GM12878 (cell line): Measurements from ENCODE around the gene SPDYE4. TPM values are rescaled to one million over a fixed set of nuclear protein-coding genes. Genes with fewer than 3 reads are reported as not detected.
A peak's percentile ranks its signal among the peaks of the same experiment; 100 is the strongest.

ENCODE experiments used
- ATAC-seq: fragments of 200-7000 bp; cut with Tn5 transposase; 3 replicates; pipeline ENCODE4 v1.9.1; 2020; ENCODE audit warnings: mild to moderate bottlenecking, moderate library complexity
- BruUV-seq: library from RNA; stranded (reverse); fragments of 400-500 nt; replicated peaks from 2 replicates; lab custom pipeline; 2021; lab: Mats Ljungman, UMichigan
- CTCF ChIA-PET: fragments of 300-600 bp; sonication (Branson Sonifier 250); formaldehyde crosslinking; extraction: SDS; loops from one replicate; lab custom pipeline; 2021; ENCODE audit warnings: inconsistent platforms; lab: Yijun Ruan, JAX
- POLR2A ChIA-PET: fragments of 350-600 bp; formaldehyde crosslinking; extraction: SDS; loops from one replicate; lab custom pipeline; 2021; ENCODE audit warnings: inconsistent platforms; lab: Charles Lee
- RAD21 ChIA-PET: fragments of 300-600 bp; sonication (Branson Sonifier 250); formaldehyde crosslinking; loops from one replicate; lab custom pipeline; 2023; ENCODE audit warnings: antibody characterized with exemption; ENCODE audit not compliant: unreplicated experiment; lab: Charles Lee
- SMC1A ChIA-PET: fragments of 300-600 bp; sonication (Branson Sonifier 250); formaldehyde crosslinking; loops from one replicate; lab custom pipeline; 2023; ENCODE audit not compliant: unreplicated experiment, uncharacterized antibody; lab: Charles Lee
- DNase-seq: peaks from one replicate; pipeline ENCODE4 v3.0.0-alpha.2; 2011; ENCODE audit warnings: low read depth, low spot score
- FAIRE-seq: peaks from 3 replicates; lab custom pipeline; 2011; peaks lifted over from hg19 to GRCh38; lab: Jason Lieb, UNC
- H2AFZ ChIP-seq: 2 replicates; pipeline ENCODE4 v1.6.0; 2011; ENCODE audit warnings: low read depth, low read length, control low read depth; ENCODE audit not compliant: control insufficient read depth
- H3K27ac ChIP-seq: 2 replicates; pipeline ENCODE4 v1.5.1; 2011; ENCODE audit warnings: control low read depth; ENCODE audit not compliant: control insufficient read depth, insufficient read depth
- H3K27me3 ChIP-seq, 2 experiments: replicated peaks in 1 of 2; 2 replicates each; pipeline versions ENCODE4 v1.6.0 to v1.6.1; 2011; ENCODE audit warnings: low read length in 1 of 2; ENCODE audit not compliant: control insufficient read depth in 2 of 2, insufficient read depth in 2 of 2
- H3K36me3 ChIP-seq, 2 experiments: 2 replicates each; pipeline ENCODE4 v1.5.1; 2011; ENCODE audit warnings: low read length in 1 of 2; ENCODE audit not compliant: control insufficient read depth in 2 of 2, insufficient read depth in 2 of 2
- H3K4me1 ChIP-seq: 2 replicates; pipeline ENCODE4 v1.6.1; 2011; ENCODE audit warnings: mild to moderate bottlenecking, low read length, moderate library complexity, mixed read lengths; ENCODE audit not compliant: control insufficient read depth, insufficient read depth
- H3K4me2 ChIP-seq: 2 replicates; pipeline ENCODE4 v1.6.0; 2011; ENCODE audit warnings: control low read depth; ENCODE audit not compliant: control insufficient read depth, insufficient read depth
- H3K4me3 ChIP-seq: fragments of 200-600 bp; sonication (generic); 2 replicates; pipeline ENCODE4 v1.5.1; 2016
- H3K79me2 ChIP-seq: 2 replicates; pipeline ENCODE4 v1.6.0; 2011; ENCODE audit warnings: low read length; ENCODE audit not compliant: control insufficient read depth, insufficient read depth
- H3K9ac ChIP-seq: 2 replicates; pipeline ENCODE4 v1.8.0; 2011; ENCODE audit warnings: low read length, control low read depth, mixed read lengths; ENCODE audit not compliant: control insufficient read depth, insufficient read depth
- H3K9me3 ChIP-seq: replicated peaks from 3 replicates; pipeline ENCODE4 v1.5.1; 2011; ENCODE audit warnings: mild to moderate bottlenecking, low read length; ENCODE audit not compliant: control insufficient read depth, insufficient read depth
- H4K20me1 ChIP-seq: 2 replicates; pipeline ENCODE4 v1.6.0; 2011; ENCODE audit not compliant: control insufficient read depth, insufficient read depth
- LARP7 ChIP-seq: fragments of 450-650 bp; IDR thresholded peaks from 2 replicates; pipeline ENCODE4 v1.6.1; 2017; ENCODE audit warnings: mild to moderate bottlenecking
- MAX ChIP-seq: IDR thresholded peaks from 2 replicates; pipeline ENCODE4 v1.6.1; 2012; ENCODE audit warnings: low read depth, low read length, improper control_type of control experiment
- ZBTB33 ChIP-seq: fragments of 450-650 bp; IDR thresholded peaks from 2 replicates; pipeline ENCODE4 v1.6.1; 2017; ENCODE audit warnings: mild to moderate bottlenecking
- WGBS: methylation state at CpG from one replicate; pipeline ENCODE4 v1.1.6; 2016; ENCODE audit warnings: low lambda C conversion rate; ENCODE audit not compliant: insufficient replicate concordance, insufficient coverage; ENCODE audit errors: missing lambda C conversion rate; 5-methylcytosine and 5-hydroxymethylcytosine counted together
- in situ Hi-C: fragments of 300-500 bp; cut with MboI; formaldehyde crosslinking; loops from 9 replicates; pipeline ENCODE4 v1.14.3; 2018; ENCODE audit warnings: mixed read lengths
- intact Hi-C: fragments of 100-400 bp; cut with micrococcal nuclease; formaldehyde crosslinking; loops from one replicate; pipeline ENCODE4 v1.14.2; 2022; ENCODE audit not compliant: unreplicated experiment
- polyA plus RNA-seq, 11 experiments: library from polyadenylated mRNA; depleted of rRNA in 4 of 11; unstranded in 6 of 11; stranded (reverse) in 5 of 11; fragments of >200 nt; fragmentation: Nextera tagmentation in 4 of 11; fragmentation: Illumina TruSeq in 1 of 11; extraction: Ambion mirVana in 4 of 11; extraction: Trizol in 1 of 11; gene quantifications; 1 replicate in 1 of 11; 2 replicates in 10 of 11; pipeline versions ENCODE4 v1.2.1 to v1.2.3, GENCODE V29; 2011 to 2016; ENCODE audit warnings: inconsistent platforms in 2 of 11, missing spikeins in 2 of 11, low read depth in 1 of 11
- total RNA-seq, 4 experiments: library from RNA; depleted of rRNA in 3 of 4; stranded (reverse); fragments of >200 nt in 3 of 4; fragmentation: Illumina TruSeq in 1 of 4; extraction: Trizol in 1 of 4; gene quantifications; 2 replicates each; pipeline versions ENCODE4 v1.2.1 to v1.2.3, GENCODE V29; 2013 to 2021

The SPDYE4 gene
- total and polyA plus RNA-seq, 10 of the 15 experiments (the other 5 are each of a cell fraction or from before 2014, with no cell fraction given), result 0.07 to 0.18 TPM; not detected in 8

- no peak for DNase-seq
- no peak for FAIRE-seq
- in situ Hi-C loops, result loop anchor here (5.0 to 10.0 kb wide), 2 partner anchors 335 to 673 kb away; no protein-coding TSS in a partner anchor
- TF ChIP-seq LARP7 (no peak), ZBTB33 (peak; percentile 52; the same call in 1 of the 2 replicates), MAX (no peak)
- H4K20me1 ChIP-seq, result no peaks in the 10 kb centered on the region
- no peak overlapping the region for H3K4me2 ChIP-seq
- ChIA-PET CTCF (interaction anchor here (0.8 to 3.9 kb wide), 9 partner anchors 8 to 363 kb away, joined by 3 to 67 read pairs (median 4); no protein-coding TSS in a partner anchor), POLR2A (interaction anchor here (0.6 kb wide), 1 partner anchor 415 kb away, joined by 4 read pairs; no protein-coding TSS in a partner anchor), SMC1A (interaction anchor here (2.8 to 3.6 kb wide), 2 partner anchors 250 to 337 kb away, joined by 10 to 20 read pairs; no protein-coding TSS in a partner anchor), RAD21 (interaction anchor here (1.6 kb wide), 1 partner anchor 250 kb away, joined by 9 read pairs; no protein-coding TSS in a partner anchor)
- H2AFZ ChIP-seq, result no peak overlapping the region
- no peak overlapping the region for H3K4me3 ChIP-seq
- no TSS peak for BruUV-seq
- H3K9ac ChIP-seq, result no peak overlapping the region
- WGBS, result 33% methylated on average over 3 of the region's 3 CpGs
- no peaks in the 10 kb centered on the region; a peak in 1 of 4 replicates for H3K27me3 ChIP-seq
- H3K36me3 ChIP-seq, result no peaks in the 10 kb centered on the region
- H3K27ac ChIP-seq, result no peak overlapping the region
- no peaks in the 10 kb centered on the region for H3K79me2 ChIP-seq
- intact Hi-C loops, result loop anchor here (2.0 to 10.0 kb wide), 3 partner anchors 175 to 673 kb away; partner anchors contain the start of gene RPL26
- no peak for ATAC-seq
- H3K4me1 ChIP-seq, result peaks cover 5% of the 10 kb centered on the region
- H3K9me3 ChIP-seq, result no peaks in the 10 kb centered on the region; the same call in 2 of the 3 replicates
These were observed 10.6 kb downstream of the SPDYE4 start for GRCh38 chr17:8747742-8748141.
